Fibroblast of lung (primary cell): ENCODE results near the gene SH3PXD2A. TPM values are rescaled to one million over a fixed set of nuclear protein-coding genes. Genes with fewer than 3 reads are reported as not detected.

Experiments
- DNase-seq, 2 donors: peaks; one replicate each; pipeline versions ENCODE4 v3.0.0 to v3.0.0-alpha.2; 2010; ENCODE audit warnings: low read depth in 2 of 2
- H2AFZ ChIP-seq: 2 replicates; pipeline ENCODE4 v1.5.1; 2012; ENCODE audit warnings: low read length, control low read depth, inconsistent platforms
- H3K27ac ChIP-seq: 2 replicates; pipeline ENCODE4 v1.5.1; 2011; ENCODE audit warnings: low read length, control low read depth; ENCODE audit not compliant: insufficient read depth
- H3K27me3 ChIP-seq: 2 replicates; pipeline ENCODE4 v1.5.1; 2011; ENCODE audit warnings: mild to moderate bottlenecking, low read length; ENCODE audit not compliant: control insufficient read depth, insufficient read depth
- H3K36me3 ChIP-seq: 2 replicates; pipeline ENCODE4 v1.5.1; 2011; ENCODE audit warnings: low read length; ENCODE audit not compliant: control insufficient read depth, insufficient read depth
- H3K4me1 ChIP-seq: 2 replicates; pipeline ENCODE4 v1.5.1; 2011; ENCODE audit warnings: low read length; ENCODE audit not compliant: control insufficient read depth, insufficient read depth; ENCODE audit errors: extremely low read depth
- H3K4me2 ChIP-seq: 2 replicates; pipeline ENCODE4 v1.5.1; 2011; ENCODE audit warnings: low read length, control low read depth; ENCODE audit not compliant: insufficient read depth; ENCODE audit errors: extremely low read depth
- H3K4me3 ChIP-seq, 4 experiments: fragments of 200-600 bp in 1 of 4; sonication (generic) in 1 of 4; replicated peaks in 1 of 4; 2 replicates each; pipeline ENCODE4 v1.5.1; 2011 to 2016; ENCODE audit warnings: low read length in 4 of 4, low read depth in 3 of 4, mild to moderate bottlenecking in 3 of 4, control low read depth in 2 of 4, inconsistent platforms in 1 of 4, mixed read lengths in 1 of 4; ENCODE audit not compliant: insufficient read depth in 1 of 4; ENCODE audit errors: control extremely low read depth in 1 of 4
- H3K79me2 ChIP-seq: 2 replicates; pipeline ENCODE4 v1.5.1; 2012; ENCODE audit warnings: mild to moderate bottlenecking, low read length, inconsistent platforms; ENCODE audit not compliant: control insufficient read depth, insufficient read depth
- H3K9ac ChIP-seq: 2 replicates; pipeline ENCODE4 v1.5.1; 2011; ENCODE audit warnings: mild to moderate bottlenecking, low read length, control low read depth; ENCODE audit not compliant: insufficient read depth
- H3K9me3 ChIP-seq: 2 replicates; pipeline ENCODE4 v1.5.1; 2012; ENCODE audit warnings: low read depth, low read length; ENCODE audit not compliant: control insufficient read depth, insufficient read depth
- H4K20me1 ChIP-seq: 2 replicates; pipeline ENCODE4 v1.5.1; 2011; ENCODE audit warnings: low read length; ENCODE audit not compliant: control insufficient read depth, insufficient read depth; ENCODE audit errors: extremely low read depth
- EZH2 ChIP-seq: IDR thresholded peaks from 2 replicates; pipeline ENCODE4 v1.5.1; 2012; ENCODE audit warnings: low read length, control low read depth, mild to moderate bottlenecking; ENCODE audit errors: missing control alignments
- polyA plus RNA-seq, 2 donors: library from polyadenylated mRNA; depleted of rRNA in 1 of 2; stranded (reverse) in 1 of 2; unstranded in 1 of 2; fragments of >200 nt; gene quantifications; 2 replicates each; pipeline ENCODE4 v1.2.1, GENCODE V29; 2011 to 2012; ENCODE audit warnings: missing spikeins in 1 of 2
- total RNA-seq: library from RNA; depleted of rRNA; stranded (reverse); fragments of >200 nt; gene quantifications from 2 replicates; pipeline ENCODE4 v1.2.1, GENCODE V29; 2014
- TF ChIP-seq, protein P1 (sequence below), 2 donors: IDR thresholded peaks in 1 of 2; conservative IDR thresholded peaks in 1 of 2; 1 replicate in 1 of 2; 2 replicates in 1 of 2; pipeline ENCODE4 v1.5.1; 2011 to 2012; ENCODE audit warnings: low read length in 2 of 2, control low read depth in 1 of 2, inconsistent platforms in 1 of 2, low read depth in 1 of 2, mild to moderate bottlenecking in 1 of 2

Gene SH3PXD2A
- total and polyA plus RNA-seq, 2 donors (not counting 1 experiment from before 2014, with no cell fraction given), result 25.5 to 33.2 TPM

DNA sequence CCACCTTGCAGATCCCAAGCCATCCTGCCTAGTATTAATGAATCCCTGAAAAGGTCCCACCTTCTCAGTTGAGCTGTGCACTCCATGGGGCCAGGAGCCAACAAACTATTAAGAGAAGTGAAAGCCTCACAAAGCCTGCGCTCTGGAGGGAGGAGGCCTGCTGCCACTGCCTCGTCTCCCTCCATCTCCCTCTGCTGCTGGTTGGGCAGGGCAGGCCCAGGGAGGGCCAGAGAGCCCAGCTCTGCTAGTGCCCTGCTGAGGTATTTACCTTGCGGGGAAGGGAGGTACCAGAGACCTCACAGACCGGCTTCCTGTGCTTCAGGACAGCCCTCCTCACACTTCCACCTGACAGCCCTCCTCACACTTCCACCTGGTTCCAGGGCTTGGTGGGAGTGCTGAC is 171.5 kb downstream of the SH3PXD2A start:
- Histone ChIP-seq H3K27me3 (no peaks in the 10 kb centered on the region), H3K4me3 (no peak overlapping the region), H3K9ac (no peak overlapping the region), H4K20me1 (no peaks in the 10 kb centered on the region), H3K36me3 (no peaks in the 10 kb centered on the region), H3K4me1 (peaks cover 5% of the 10 kb centered on the region), H3K9me3 (no peaks in the 10 kb centered on the region), H3K79me2 (no peaks in the 10 kb centered on the region), H3K4me2 (no peak overlapping the region), H2AFZ (no peak overlapping the region), H3K27ac (no peak overlapping the region)
- no peak for DNase-seq
- TF ChIP-seq, protein P1, sequence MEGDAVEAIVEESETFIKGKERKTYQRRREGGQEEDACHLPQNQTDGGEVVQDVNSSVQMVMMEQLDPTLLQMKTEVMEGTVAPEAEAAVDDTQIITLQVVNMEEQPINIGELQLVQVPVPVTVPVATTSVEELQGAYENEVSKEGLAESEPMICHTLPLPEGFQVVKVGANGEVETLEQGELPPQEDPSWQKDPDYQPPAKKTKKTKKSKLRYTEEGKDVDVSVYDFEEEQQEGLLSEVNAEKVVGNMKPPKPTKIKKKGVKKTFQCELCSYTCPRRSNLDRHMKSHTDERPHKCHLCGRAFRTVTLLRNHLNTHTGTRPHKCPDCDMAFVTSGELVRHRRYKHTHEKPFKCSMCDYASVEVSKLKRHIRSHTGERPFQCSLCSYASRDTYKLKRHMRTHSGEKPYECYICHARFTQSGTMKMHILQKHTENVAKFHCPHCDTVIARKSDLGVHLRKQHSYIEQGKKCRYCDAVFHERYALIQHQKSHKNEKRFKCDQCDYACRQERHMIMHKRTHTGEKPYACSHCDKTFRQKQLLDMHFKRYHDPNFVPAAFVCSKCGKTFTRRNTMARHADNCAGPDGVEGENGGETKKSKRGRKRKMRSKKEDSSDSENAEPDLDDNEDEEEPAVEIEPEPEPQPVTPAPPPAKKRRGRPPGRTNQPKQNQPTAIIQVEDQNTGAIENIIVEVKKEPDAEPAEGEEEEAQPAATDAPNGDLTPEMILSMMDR (conservative IDR thresholded peaks at IDR 0.05 in 1 of 2, IDR thresholded peaks at IDR 0.05 in 1 of 2; ENCODE audit: low read depth in 1 of 2, low read length in 2 of 2), result no peak
- TF ChIP-seq EZH2, result no peak

DNA sequence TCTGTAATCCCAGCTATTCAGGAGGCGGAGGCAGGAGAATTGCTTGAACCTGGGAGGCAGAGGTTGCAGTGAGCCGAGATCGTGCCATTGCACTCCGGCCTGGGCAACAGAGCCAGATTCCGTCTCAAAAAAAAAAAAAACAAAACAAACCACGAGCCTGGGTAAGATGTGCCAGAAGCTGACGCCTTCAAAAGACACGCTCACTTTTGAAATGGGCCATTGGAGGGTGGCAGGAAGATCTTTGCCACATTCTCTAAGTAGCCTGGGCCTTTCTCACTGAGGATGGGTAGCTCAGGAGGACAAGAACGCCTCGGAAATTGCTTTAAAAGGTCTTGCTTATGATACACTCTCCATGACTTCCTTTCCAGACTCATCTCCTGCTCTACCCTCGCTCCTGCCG is 172.7 kb downstream of the SH3PXD2A start:
- Histone ChIP-seq H3K9ac (no peak overlapping the region), H2AFZ (no peak overlapping the region), H3K9me3 (no peaks in the 10 kb centered on the region), H3K27me3 (no peaks in the 10 kb centered on the region), H3K27ac (no peak overlapping the region), H3K4me3 (no peak overlapping the region), H3K4me1 (peaks cover 5% of the 10 kb centered on the region), H3K79me2 (no peaks in the 10 kb centered on the region), H3K36me3 (no peaks in the 10 kb centered on the region), H3K4me2 (no peak overlapping the region), H4K20me1 (no peaks in the 10 kb centered on the region)
- TF ChIP-seq, protein P1 (conservative IDR thresholded peaks at IDR 0.05 in 1 of 2, IDR thresholded peaks at IDR 0.05 in 1 of 2; ENCODE audit: low read depth in 1 of 2, low read length in 2 of 2), result no peak
- no peak for TF ChIP-seq EZH2
- no peak for DNase-seq

DNA sequence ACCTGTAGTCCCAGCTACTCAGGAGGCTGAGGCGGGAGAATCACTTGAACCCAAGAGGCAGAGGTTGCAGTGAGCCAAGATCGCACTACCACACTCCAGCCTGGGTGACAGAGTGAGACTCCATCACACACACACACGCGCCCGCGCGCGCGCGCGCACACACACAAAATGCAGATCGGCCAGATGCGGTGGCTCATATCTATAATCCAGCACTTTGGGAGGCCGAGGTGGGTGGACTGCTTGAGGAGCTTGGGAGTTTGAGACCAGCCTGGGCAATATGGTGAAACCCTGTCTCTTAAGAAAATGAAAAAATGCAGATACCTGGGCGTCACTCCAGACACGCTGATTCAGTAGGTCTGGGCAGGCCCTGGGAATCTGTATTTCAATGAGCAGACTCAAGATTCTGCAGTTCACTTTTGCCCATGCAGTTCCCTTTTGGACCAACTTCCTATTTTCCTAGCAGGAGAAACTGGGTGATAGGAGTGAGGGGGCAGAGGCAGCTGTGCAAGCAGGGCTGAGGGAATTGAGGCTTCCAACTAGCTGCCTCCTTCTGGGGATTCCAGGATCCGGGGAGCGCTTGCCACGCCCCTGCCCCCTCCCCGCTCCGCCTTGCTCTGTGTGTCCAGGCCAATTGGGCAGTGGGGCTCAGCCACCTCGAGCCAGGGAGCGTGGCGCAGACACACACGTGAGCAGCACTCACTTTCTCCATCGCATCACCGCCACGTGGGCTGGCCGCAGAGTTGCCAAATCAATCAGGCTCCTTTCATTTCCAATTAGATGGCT is 173.6 kb downstream of the SH3PXD2A start:
- TF ChIP-seq, protein P1 (conservative IDR thresholded peaks at IDR 0.05 in 1 of 2, IDR thresholded peaks at IDR 0.05 in 1 of 2; ENCODE audit: low read depth in 1 of 2, low read length in 2 of 2), result no peak
- no peak for TF ChIP-seq EZH2
- Histone ChIP-seq H3K27me3 (no peaks in the 10 kb centered on the region), H3K9me3 (no peaks in the 10 kb centered on the region), H3K4me1 (peaks cover 5% of the 10 kb centered on the region), H3K4me2 (no peak overlapping the region), H2AFZ (no peak overlapping the region), H4K20me1 (no peaks in the 10 kb centered on the region), H3K9ac (no peak overlapping the region), H3K36me3 (no peaks in the 10 kb centered on the region), H3K79me2 (no peaks in the 10 kb centered on the region), H3K4me3 (no peak overlapping the region), H3K27ac (no peak overlapping the region)
- no peak for DNase-seq
